IPS-20b (cell line): ENCODE measurements around the gene GOLGA6L10.
"Not testable (repeated sequence)": the region's sequence is repeated elsewhere in the genome, so short reads cannot be mapped to it uniquely, and the experiment has no call there.

Experiments used
- H3K27ac ChIP-seq: one replicate; pipeline ENCODE4 v1.5.1; 2013; ENCODE audit warnings: low read length
- H3K27me3 ChIP-seq: 2 replicates; pipeline ENCODE4 v1.6.1; 2013; ENCODE audit warnings: mild to moderate bottlenecking, low read length, inconsistent platforms; ENCODE audit not compliant: insufficient read depth
- H3K36me3 ChIP-seq: 2 replicates; pipeline ENCODE4 v1.6.1; 2013; ENCODE audit warnings: low read depth, mild to moderate bottlenecking, inconsistent platforms, low read length, moderate library complexity; ENCODE audit not compliant: insufficient read depth
- H3K4me1 ChIP-seq: 2 replicates; pipeline ENCODE4 v1.6.1; 2013; ENCODE audit warnings: mild to moderate bottlenecking, control low read depth, inconsistent platforms, low read length, moderate library complexity; ENCODE audit not compliant: insufficient read depth
- H3K4me3 ChIP-seq: 2 replicates; pipeline ENCODE4 v1.5.1; 2013; ENCODE audit warnings: mild to moderate bottlenecking, low read length, inconsistent platforms
- H3K9ac ChIP-seq: 2 replicates; pipeline ENCODE4 v1.6.1; 2013; ENCODE audit warnings: low read depth, mild to moderate bottlenecking, inconsistent platforms, low read length, moderate library complexity
- H3K9me3 ChIP-seq: 2 replicates; pipeline ENCODE4 v1.6.1; 2013; ENCODE audit warnings: mild to moderate bottlenecking, low read depth, low read length, inconsistent platforms; ENCODE audit not compliant: insufficient read depth

The GOLGA6L10 gene

DNA sequence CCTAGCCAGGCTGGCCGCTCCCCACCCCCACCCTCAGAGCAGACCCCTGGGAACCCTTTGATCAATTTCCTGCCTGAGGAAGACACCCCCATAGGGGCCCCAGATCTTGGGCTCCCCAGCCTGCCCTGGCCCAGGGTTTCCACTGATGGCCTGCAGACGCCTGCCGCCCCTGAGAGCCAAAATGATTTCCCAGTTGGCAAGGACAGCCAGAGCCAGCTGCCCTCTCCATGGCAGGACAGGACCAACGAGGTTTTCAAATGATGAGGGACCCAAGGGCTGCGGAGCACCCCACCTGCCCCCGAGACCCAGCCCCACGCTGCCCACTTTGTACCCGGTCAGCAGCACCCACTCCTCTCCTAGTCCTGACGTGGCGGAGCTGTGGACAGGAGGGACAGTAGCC, 21.9 kb downstream of the GOLGA6L10 start:
- not testable (repeated sequence) for H3K36me3 ChIP-seq, H3K27ac ChIP-seq, H3K27me3 ChIP-seq, H3K9me3 ChIP-seq, H3K4me3 ChIP-seq, H3K4me1 ChIP-seq, H3K9ac ChIP-seq

DNA sequence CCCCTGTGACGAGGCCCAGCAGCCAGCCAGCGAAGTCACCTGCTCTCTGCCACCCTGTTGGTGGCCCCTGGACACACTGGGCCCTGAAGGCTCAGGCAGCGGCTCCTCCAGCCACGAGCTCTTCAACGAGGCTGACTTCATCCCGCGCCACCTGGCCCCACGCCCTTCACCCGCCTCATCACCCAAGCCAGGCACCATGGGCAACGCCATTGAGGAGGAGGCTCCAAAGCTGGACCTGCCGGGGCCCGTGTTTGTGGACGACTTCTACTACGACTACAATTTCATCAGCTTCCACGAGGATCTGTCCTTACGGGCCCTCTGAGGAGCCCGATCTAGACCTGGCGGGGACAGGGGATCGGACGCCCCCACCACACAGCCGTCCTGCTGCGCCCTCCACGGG, 22.4 kb downstream of the GOLGA6L10 start:
- H3K36me3 ChIP-seq, H3K9ac ChIP-seq, H3K27ac ChIP-seq, H3K27me3 ChIP-seq, H3K4me1 ChIP-seq, H3K4me3 ChIP-seq, H3K9me3 ChIP-seq: not testable (repeated sequence)

DNA sequence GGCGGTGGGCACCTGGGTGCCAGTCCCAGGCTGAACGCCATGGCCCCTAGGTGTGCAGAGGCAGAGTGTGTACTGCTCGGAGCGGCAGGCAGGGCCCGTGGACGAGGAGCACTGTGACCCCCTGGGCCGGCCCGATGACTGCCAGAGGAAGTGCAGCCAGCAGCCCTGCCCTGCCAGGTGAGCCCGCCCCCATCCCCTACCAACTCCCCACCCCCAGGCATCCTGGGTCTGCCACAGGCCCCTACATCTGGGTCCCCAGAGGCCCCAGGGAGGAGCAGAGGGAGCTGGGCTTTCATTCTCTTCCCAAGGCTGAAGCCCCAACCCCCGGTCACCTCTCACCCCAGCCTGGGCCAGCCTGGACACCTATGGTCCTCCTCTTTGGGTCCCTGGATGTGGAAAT, 23.6 kb downstream of the GOLGA6L10 start:
- not testable (repeated sequence) for H3K4me3 ChIP-seq, H3K9me3 ChIP-seq, H3K36me3 ChIP-seq

DNA sequence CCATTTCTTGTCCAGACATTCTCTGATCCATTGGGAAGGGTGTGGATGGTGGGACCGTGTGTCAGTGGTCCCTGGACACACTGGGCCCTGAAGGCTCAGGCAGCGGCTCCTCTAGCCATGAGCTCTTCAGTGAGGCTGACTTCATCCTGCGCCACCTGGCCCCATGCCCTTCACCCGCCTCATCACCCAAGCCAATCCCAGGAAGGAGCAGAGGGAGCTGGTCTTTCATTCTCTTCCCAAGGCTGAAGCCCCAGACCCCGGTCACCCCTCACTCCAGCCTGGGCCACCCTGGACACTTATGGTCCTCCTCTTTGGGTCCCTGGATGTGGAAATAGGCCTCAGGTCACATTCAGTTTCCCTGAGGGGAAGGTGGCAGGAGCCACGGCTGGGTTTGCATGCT, 24.4 kb downstream of the GOLGA6L10 start:
- H3K27ac ChIP-seq, H3K4me3 ChIP-seq, H3K4me1 ChIP-seq, H3K27me3 ChIP-seq, H3K9ac ChIP-seq, H3K36me3 ChIP-seq, H3K9me3 ChIP-seq: not testable (repeated sequence)

More for the DNA sequence above, 23.6 kb downstream of the GOLGA6L10 start:
- not testable (repeated sequence) for H3K9ac ChIP-seq, H3K27me3 ChIP-seq, H3K27ac ChIP-seq, H3K4me1 ChIP-seq

DNA sequence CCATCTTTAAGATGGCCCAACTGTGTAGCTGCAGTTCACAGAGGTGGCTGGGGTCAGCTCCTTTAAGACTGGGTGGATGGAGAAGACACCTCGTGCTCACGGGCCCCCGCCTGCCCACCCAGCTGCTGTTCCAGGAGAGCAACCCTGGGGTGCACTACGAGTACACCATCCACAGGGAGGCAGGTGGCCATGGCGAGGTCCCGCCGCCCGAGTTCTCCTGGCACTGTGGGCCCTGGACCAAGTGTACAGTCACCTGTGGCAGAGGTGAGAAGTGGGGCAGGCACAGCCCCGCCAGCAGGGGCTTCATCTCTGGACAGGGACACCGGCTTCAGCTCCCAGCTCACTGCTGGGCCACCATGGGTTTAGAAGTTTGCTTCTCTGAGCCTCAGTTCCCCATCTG, 26.8 kb downstream of the GOLGA6L10 start:
- H3K4me3 ChIP-seq, H3K27ac ChIP-seq, H3K36me3 ChIP-seq, H3K9me3 ChIP-seq, H3K9ac ChIP-seq, H3K4me1 ChIP-seq, H3K27me3 ChIP-seq: not testable (repeated sequence)

DNA sequence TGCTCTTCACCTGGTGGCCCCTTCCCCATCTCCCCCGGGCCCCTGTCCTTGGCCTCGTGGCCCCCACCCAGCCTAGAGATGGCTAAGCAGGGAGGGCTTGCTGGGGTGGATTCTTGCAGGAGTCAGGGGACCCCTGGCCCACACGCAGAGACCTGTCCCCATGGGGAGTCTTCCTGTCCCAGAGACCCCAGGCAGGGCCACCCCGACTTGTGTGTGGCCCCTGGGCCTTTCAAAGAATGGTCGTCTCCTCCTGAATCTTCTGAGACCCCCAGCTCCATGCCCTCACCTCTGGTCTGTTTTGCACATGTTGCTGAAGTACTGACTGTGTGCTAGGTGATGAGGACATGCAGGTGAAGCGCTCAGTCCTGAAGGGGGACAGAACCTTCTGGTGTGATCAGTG, 28.4 kb downstream of the GOLGA6L10 start:
- H3K9ac ChIP-seq, H3K27me3 ChIP-seq, H3K4me3 ChIP-seq, H3K27ac ChIP-seq, H3K9me3 ChIP-seq, H3K36me3 ChIP-seq, H3K4me1 ChIP-seq: not testable (repeated sequence)

DNA sequence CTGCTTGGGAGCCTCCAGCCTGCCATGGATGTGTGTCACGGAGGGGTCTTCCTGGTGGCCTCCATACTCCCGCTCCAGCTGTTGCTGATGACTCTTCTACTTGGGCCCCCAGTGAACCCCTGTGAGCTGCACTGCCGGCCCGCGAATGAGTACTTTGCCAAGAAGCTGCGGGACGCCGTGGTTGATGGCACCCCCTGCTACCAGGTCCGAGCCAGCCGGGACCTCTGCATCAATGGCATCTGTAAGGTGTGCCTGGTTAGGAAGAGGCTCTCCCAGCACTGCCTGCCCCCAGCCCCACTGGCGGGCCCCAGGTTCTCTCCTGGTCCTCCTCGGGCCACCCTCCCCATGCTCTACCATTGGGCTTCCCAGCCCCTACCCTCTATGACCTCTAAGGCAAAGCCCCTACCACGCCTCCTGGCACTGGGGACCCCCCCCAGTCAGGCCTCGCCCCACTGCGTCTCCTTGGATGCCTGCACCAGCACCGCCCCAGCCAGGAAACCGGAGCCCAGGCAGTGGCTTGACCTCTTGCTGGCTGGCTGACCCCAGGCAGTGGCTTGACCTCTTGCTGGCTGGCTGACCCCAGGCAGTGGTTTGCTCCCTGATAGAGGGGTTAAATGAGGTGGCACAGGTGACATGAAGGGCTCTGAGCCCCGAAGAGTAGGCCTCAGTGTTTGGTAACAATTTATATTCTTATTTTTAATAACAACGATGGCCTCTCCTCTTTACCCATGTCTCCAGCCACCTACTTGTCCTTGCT, 29.6 kb downstream of the GOLGA6L10 start:
- not testable (repeated sequence) for H3K9me3 ChIP-seq, H3K27ac ChIP-seq, H3K27me3 ChIP-seq, H3K9ac ChIP-seq, H3K4me3 ChIP-seq, H3K36me3 ChIP-seq, H3K4me1 ChIP-seq

DNA sequence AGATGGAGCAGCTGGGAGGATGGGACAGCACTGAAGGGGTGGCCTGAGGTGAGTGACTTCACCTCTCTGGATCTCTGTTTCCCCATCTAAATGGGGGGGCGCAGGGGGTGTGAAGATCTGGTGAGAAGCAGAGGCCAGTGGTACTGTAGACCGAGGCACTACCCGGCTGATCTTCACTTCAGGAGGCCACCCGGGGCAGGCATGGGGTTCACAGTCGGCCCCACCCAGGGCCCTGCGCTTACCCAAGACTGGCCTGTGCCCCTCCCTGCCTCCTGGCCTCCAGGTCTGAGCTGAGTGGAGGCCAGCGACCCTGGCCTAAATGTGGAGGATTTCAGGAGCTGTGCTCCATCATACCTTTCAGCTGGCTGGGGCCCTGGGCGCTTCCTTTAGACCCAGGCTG, 31.0 kb downstream of the GOLGA6L10 start:
- H3K27ac ChIP-seq, H3K9me3 ChIP-seq, H3K4me3 ChIP-seq: not testable (repeated sequence)

DNA sequence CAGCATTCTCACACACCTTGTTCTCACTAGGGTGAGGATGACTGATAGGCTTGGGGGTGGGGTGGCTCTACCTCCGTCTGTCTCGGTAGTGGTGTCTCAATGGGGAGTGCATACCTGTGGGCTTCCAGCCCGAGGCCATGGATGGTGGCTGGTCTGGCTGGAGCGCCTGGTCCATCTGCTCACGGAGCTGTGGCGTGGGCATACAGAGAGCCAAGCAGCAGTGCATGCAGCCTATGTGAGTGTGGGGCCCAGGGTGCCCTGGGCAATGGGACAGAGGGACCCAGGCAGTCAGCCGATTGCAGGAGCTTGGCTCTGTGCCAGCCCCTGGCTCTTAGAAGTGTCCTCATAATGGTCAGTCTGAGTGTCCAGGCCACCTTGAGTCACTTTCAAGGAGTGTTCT, 31.8 kb downstream of the GOLGA6L10 start:
- not testable (repeated sequence) for H3K9me3 ChIP-seq, H3K36me3 ChIP-seq, H3K4me3 ChIP-seq, H3K4me1 ChIP-seq, H3K27me3 ChIP-seq, H3K9ac ChIP-seq, H3K27ac ChIP-seq

More for the DNA sequence above, 31.0 kb downstream of the GOLGA6L10 start:
- H3K27me3 ChIP-seq, H3K36me3 ChIP-seq, H3K9ac ChIP-seq, H3K4me1 ChIP-seq: not testable (repeated sequence)

DNA sequence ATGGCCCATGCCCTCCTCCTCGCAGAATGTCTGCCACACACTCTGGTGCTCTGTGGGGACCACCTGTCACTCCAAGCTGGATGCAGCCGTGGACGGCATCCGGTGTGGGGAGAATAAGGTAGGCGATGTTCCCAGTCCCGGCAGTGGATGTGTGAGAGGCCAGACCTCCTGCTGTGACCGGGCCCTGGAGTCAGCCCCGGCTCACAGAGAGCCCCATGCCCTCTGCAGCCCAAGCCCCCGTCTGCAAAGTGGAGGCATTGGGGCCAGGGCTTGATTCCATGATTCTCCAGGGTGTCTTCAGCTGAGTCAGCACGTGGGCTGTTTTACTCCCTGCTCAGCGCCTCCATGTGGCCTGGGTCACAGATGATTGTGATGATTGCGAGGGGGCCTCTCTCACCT, 32.2 kb downstream of the GOLGA6L10 start:
- no peak overlapping the region for H3K4me3 ChIP-seq
- no peak overlapping the region for H3K27ac ChIP-seq
- no peaks in the 10 kb centered on the region for H3K9me3 ChIP-seq
- no peaks in the 10 kb centered on the region for H3K4me1 ChIP-seq
- no peak overlapping the region for H3K9ac ChIP-seq
- H3K36me3 ChIP-seq = no peaks in the 10 kb centered on the region
- H3K27me3 ChIP-seq = no peaks in the 10 kb centered on the region

DNA sequence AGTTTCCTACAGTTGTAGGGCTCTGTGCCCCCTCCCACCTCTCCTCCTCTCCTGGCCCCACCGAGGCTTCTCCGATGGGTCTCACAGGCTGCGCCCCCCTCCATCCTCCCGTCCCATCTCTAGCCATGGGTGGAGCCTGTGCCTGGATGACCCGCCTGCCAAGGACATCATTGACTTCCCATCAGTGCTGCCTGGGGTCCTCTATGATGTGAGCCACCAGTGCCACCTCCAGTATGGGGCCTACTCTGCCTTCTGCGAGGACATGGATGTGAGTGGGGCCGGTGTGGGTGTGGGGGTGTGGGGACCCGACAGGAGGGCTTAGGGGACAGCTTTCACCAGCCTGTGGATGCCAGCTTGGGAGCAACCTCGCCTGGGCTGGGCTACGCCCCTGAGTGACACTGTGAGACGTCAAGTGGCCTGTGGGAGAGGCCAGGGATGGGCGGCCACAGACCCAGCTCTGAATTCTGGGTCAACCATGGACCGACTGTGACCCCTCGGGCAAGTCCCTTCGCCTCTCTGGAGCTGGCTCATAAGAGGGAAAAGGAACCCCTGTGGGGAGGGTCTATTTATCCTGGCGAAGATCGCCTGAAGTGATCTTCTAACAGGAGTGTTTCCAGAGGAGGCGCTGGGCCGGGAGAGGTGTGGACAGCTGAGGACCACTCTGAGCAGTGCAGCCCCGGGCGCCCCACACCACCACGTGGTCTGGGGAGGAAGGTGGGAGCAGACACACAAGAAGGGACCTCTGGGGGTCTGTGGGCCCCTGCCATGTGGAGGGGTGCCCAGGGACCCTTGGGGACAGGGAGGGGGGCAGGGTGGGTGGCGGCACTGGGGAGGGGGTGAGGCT, 32.8 kb downstream of the GOLGA6L10 start:
- not testable (repeated sequence) for H3K9ac ChIP-seq, H3K4me1 ChIP-seq, H3K36me3 ChIP-seq, H3K27ac ChIP-seq, H3K9me3 ChIP-seq, H3K4me3 ChIP-seq, H3K27me3 ChIP-seq

DNA sequence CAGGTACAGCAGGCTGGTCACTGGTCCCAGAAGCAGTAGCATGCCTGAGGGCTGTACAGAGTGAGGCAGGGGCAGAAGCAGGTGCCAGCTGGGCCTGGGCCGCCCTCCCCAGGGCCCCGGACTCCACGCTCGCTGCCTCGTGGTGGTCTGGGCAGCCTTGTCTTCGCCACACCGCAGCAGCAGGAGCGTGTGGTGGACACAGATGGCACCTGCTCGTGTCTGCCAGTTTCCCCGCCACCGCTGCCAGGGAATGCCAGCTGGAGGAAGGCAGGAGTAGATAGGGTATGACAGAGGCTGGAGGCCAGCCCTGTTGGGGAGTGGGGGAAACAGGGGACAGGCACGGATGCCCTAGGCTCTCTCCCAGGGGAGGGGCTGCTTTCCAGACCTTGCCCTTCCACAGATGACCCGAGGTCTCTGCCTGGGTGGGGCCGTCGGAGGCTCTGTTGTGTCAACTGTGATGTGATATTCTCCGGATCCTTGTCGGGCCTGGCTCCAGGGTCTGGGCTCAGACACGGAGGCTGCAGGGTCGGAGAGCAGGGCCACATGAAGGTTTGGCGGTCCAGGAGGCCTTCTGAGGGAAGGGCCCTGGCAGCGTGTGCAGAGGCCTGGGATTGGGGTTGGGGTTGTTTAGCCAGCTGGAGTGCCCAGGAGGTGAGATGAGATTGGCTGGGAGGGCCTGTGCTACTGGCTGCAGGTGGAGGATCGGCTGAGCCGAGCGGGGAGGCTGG, 33.6 kb downstream of the GOLGA6L10 start:
- H3K9me3 ChIP-seq = no peaks in the 10 kb centered on the region
- H3K27me3 ChIP-seq = no peaks in the 10 kb centered on the region
- no peak overlapping the region for H3K27ac ChIP-seq
- no peaks in the 10 kb centered on the region for H3K4me1 ChIP-seq
- no peaks in the 10 kb centered on the region for H3K36me3 ChIP-seq
- H3K9ac ChIP-seq = no peak overlapping the region
- no peak overlapping the region for H3K4me3 ChIP-seq
